Neutrophil (primary cell): ENCODE measurements around the gene SERTAD3.
A peak's percentile ranks its signal among the peaks of the same experiment; 100 is the strongest.

Source experiments
- H3K27ac ChIP-seq: fragments of 200-600 bp; sonication (generic); 2 replicates; pipeline ENCODE4 v1.5.1; 2016; ENCODE audit warnings: mild to moderate bottlenecking, moderate library complexity
- H3K27me3 ChIP-seq: fragments of 200-600 bp; sonication (generic); 2 replicates; pipeline ENCODE4 v1.6.0; 2016; ENCODE audit warnings: mild to moderate bottlenecking
- H3K36me3 ChIP-seq: fragments of 200-600 bp; sonication (generic); 2 replicates; pipeline ENCODE4 v1.5.1; 2017
- H3K4me1 ChIP-seq, 2 experiments: fragments of 200-600 bp in 1 of 2; sonication (generic) in 1 of 2; 1 replicate in 1 of 2; 2 replicates in 1 of 2; pipeline versions ENCODE4 v1.5.1 to v1.6.1; 2013 to 2016; ENCODE audit warnings: low read depth in 1 of 2, low read length in 1 of 2, mild to moderate bottlenecking in 1 of 2, moderate library complexity in 1 of 2; ENCODE audit not compliant: control insufficient read depth in 1 of 2, insufficient read depth in 1 of 2
- H3K4me3 ChIP-seq, 2 experiments: fragments of 200-600 bp in 1 of 2; sonication (generic) in 1 of 2; 1 replicate in 1 of 2; 2 replicates in 1 of 2; pipeline ENCODE4 v1.5.1; 2013 to 2016; ENCODE audit warnings: low read depth in 1 of 2, low read length in 1 of 2, mild to moderate bottlenecking in 1 of 2, moderate library complexity in 1 of 2
- H3K9me3 ChIP-seq: fragments of 200-600 bp; sonication (generic); 2 replicates; pipeline ENCODE4 v1.5.1; 2016
- CTCF ChIP-seq: fragments of 200-600 bp; sonication (generic); IDR thresholded peaks from 2 replicates; pipeline ENCODE4 v1.5.1; 2016; ENCODE audit warnings: antibody characterized with exemption

Gene SERTAD3

GRCh38 chr19:40445780-40446262, 1.7 kb upstream of the SERTAD3 start:
- TF ChIP-seq CTCF, result no peak
- no peak overlapping the region for H3K4me3 ChIP-seq
- no peak overlapping the region for H3K27ac ChIP-seq
- H3K36me3 ChIP-seq, result peaks cover 18% of the 10 kb centered on the region
- H3K9me3 ChIP-seq, result no peaks in the 10 kb centered on the region
- peaks cover 15 to 17% of the 10 kb centered on the region in 2 experiments for H3K4me1 ChIP-seq
- no peaks in the 10 kb centered on the region for H3K27me3 ChIP-seq

GRCh38 chr19:40444825-40445312, 734 bp upstream of the SERTAD3 start:
- H3K4me3 ChIP-seq, result peak overlapping the region; percentile 98
- H3K27me3 ChIP-seq, result no peaks in the 10 kb centered on the region
- peaks cover 27% of the 10 kb centered on the region for H3K36me3 ChIP-seq
- H3K27ac ChIP-seq, result peak overlapping the region; percentile 88
- H3K4me1 ChIP-seq, result peaks cover 15 to 17% of the 10 kb centered on the region in 2 experiments
- no peaks in the 10 kb centered on the region for H3K9me3 ChIP-seq
- TF ChIP-seq CTCF, result no peak

GRCh38 chr19:40443131-40443999, 770 bp downstream of the SERTAD3 start:
- H3K36me3 ChIP-seq, result peaks cover 27% of the 10 kb centered on the region

GRCh38 chr19:40442328-40443130, 1.6 kb downstream of the SERTAD3 start:
- Histone ChIP-seq H3K27me3 (no peaks in the 10 kb centered on the region), H3K4me3 (peak overlapping the region; percentile 98), H3K27ac (peak overlapping the region; percentile 88), H3K4me1 (peaks cover 15 to 17% of the 10 kb centered on the region in 2 experiments), H3K36me3 (peaks cover 21% of the 10 kb centered on the region), H3K9me3 (no peaks in the 10 kb centered on the region)
- TF ChIP-seq CTCF, result no peak

More at GRCh38 chr19:40443131-40443999, 770 bp downstream of the SERTAD3 start:
- peak overlapping the region; percentile 88 for H3K27ac ChIP-seq
- peaks cover 15 to 17% of the 10 kb centered on the region in 2 experiments for H3K4me1 ChIP-seq
- no peaks in the 10 kb centered on the region for H3K9me3 ChIP-seq
- TF ChIP-seq CTCF, result peak; percentile 7
- H3K27me3 ChIP-seq, result no peaks in the 10 kb centered on the region
- H3K4me3 ChIP-seq, result peak overlapping the region; percentile 98

- Histone ChIP-seq H3K27ac (peak overlapping the region; percentile 88), H3K27me3 (no peaks in the 10 kb centered on the region), H3K4me1 (peaks cover 15 to 17% of the 10 kb centered on the region in 2 experiments), H3K4me3 (no peak overlapping the region), H3K9me3 (no peaks in the 10 kb centered on the region), H3K36me3 (peaks cover 21% of the 10 kb centered on the region)
- no peak for TF ChIP-seq CTCF
These were observed 2.3 kb downstream of the SERTAD3 start for GRCh38 chr19:40441719-40442253.
